Mesenteric fat pad (tissue), 1 donor: ENCODE results near the gene SRRM5. TPM values are rescaled to one million over a fixed set of nuclear protein-coding genes. Genes with fewer than 3 reads are reported as not detected.
"Not testable (repeated sequence)": the region's sequence is repeated elsewhere in the genome, so short reads cannot be mapped to it uniquely, and the experiment has no call there.

Experiments
- DNase-seq: peaks from one replicate; pipeline ENCODE4 v3.0.0-alpha.2; 2020; ENCODE audit warnings: low spot score
- total RNA-seq: library from RNA; stranded (reverse); fragmentation: NEBNext Ultra II Directional; extraction: Animal tissue kit (Norgen Biotek cat#: 25700); gene quantifications from one replicate; pipeline ENCODE4 v1.2.1, GENCODE V29; 2021
- donor health status: DM: yes; HTN: yes; CAD: no.

Gene SRRM5
- total RNA-seq, 1 donor from 2014 or later, result 0.22 TPM

GRCh38 chr19:43612374-43612773, 486 bp downstream of the SRRM5 start:
- no peak for DNase-seq

- DNase-seq, result no peak
Observed at GRCh38 chr19:43616306-43616705, 4.4 kb downstream of the SRRM5 start.

GRCh38 chr19:43616954-43617353, 5.1 kb downstream of the SRRM5 start:
- DNase-seq, result no peak

- DNase-seq, result no peak
Observed at GRCh38 chr19:43618921-43619261, 7.0 kb downstream of the SRRM5 start.

- peak; percentile 95 for DNase-seq
Observed at GRCh38 chr19:43619262-43620060, 7.6 kb downstream of the SRRM5 start, which contains the start of gene ZNF428. Gene ZNF428 (minus strand): TSS chr19:43619629. CDS start chr19:43614304, 5,325 bp downstream.

- DNase-seq, result no peak
Observed at GRCh38 chr19:43620061-43621001, 8.4 kb downstream of the SRRM5 start.

GRCh38 chr19:43622070-43622469, 10.2 kb downstream of the SRRM5 start:
- no peak for DNase-seq

- DNase-seq, result no peak
Observed at GRCh38 chr19:43622956-43623355, 11.1 kb downstream of the SRRM5 start.

- no peak for DNase-seq
Observed at GRCh38 chr19:43623889-43624670, 12.2 kb downstream of the SRRM5 start.

- no peak for DNase-seq
Observed at GRCh38 chr19:43624933-43625332, 13.0 kb downstream of the SRRM5 start.

- DNase-seq, result no peak
Observed at GRCh38 chr19:43625918-43626579, 14.2 kb downstream of the SRRM5 start.

- no peak for DNase-seq
Observed at GRCh38 chr19:43626838-43627237, 14.9 kb downstream of the SRRM5 start.

- DNase-seq, result no peak
Observed at GRCh38 chr19:43628646-43629326, 16.9 kb downstream of the SRRM5 start.

- DNase-seq, result no peak
Observed at GRCh38 chr19:43631491-43631890, 19.6 kb downstream of the SRRM5 start.

GRCh38 chr19:43633520-43633919, 21.6 kb downstream of the SRRM5 start:
- DNase-seq, result no peak

GRCh38 chr19:43634068-43634467, 22.2 kb downstream of the SRRM5 start:
- no peak for DNase-seq

- no peak for DNase-seq
Observed at GRCh38 chr19:43634506-43634871, 22.6 kb downstream of the SRRM5 start.

- no peak for DNase-seq
Observed at GRCh38 chr19:43634872-43635560, 23.1 kb downstream of the SRRM5 start.

GRCh38 chr19:43635561-43635940, 23.7 kb downstream of the SRRM5 start:
- DNase-seq, result not testable (repeated sequence)
